HepG2 (cell line): ENCODE measurements around the gene UCK2. TPM values are rescaled to one million over a fixed set of nuclear protein-coding genes. Genes with fewer than 3 reads are reported as not detected.

Experiments used
- AGO1 ChIP-seq: fragments of 200-400 bp; formaldehyde crosslinking; IDR thresholded peaks from 2 replicates; pipeline ENCODE4 v1.6.1; 2017; ENCODE audit warnings: mild to moderate bottlenecking, low read depth, low read length, moderate library complexity; ENCODE audit not compliant: poor library complexity, severe bottlenecking
- BRCA1 ChIP-seq: sonication (generic); formaldehyde crosslinking; IDR thresholded peaks from 2 replicates; pipeline ENCODE4 v1.4.0; 2020; ENCODE audit warnings: missing genetic modification reagents
- CBX2 ChIP-seq, 2 experiments: fragments of 200-600 bp in 1 of 2; sonication (generic); formaldehyde crosslinking in 1 of 2; IDR thresholded peaks; 2 replicates each; pipeline versions ENCODE4 v1.7.0 to v1.8.1; 2018 to 2022; ENCODE audit warnings: low read depth in 2 of 2, low read length in 1 of 2, mild to moderate bottlenecking in 1 of 2, missing genetic modification reagents in 1 of 2
- CCAR2 ChIP-seq: fragments of 200-400 bp; formaldehyde crosslinking; optimal IDR thresholded peaks from 2 replicates; pipeline ENCODE3; 2018; ENCODE audit warnings: low read depth, mild to moderate bottlenecking, low read length, moderate library complexity
- ERF ChIP-seq: IDR thresholded peaks from 2 replicates; pipeline ENCODE4 v1.6.1; 2018; ENCODE audit warnings: missing biosample characterization, missing genetic modification reagents
- FOXP1 ChIP-seq, 2 experiments: fragments of 450-650 bp in 1 of 2; IDR thresholded peaks; 2 replicates each; pipeline ENCODE4 v1.6.1; 2017 to 2018; ENCODE audit warnings: antibody characterized with exemption in 1 of 2
- HIC2 ChIP-seq: sonication (generic); formaldehyde crosslinking; IDR thresholded peaks from 2 replicates; pipeline ENCODE4 v1.9.0; 2022; ENCODE audit warnings: low read depth, missing genetic modification reagents
- HMG20A ChIP-seq: IDR thresholded peaks from 2 replicates; pipeline ENCODE4 v1.6.1; 2016; ENCODE audit warnings: borderline replicate concordance
- HNRNPLL ChIP-seq: fragments of 200-400 bp; formaldehyde crosslinking; IDR thresholded peaks from 2 replicates; pipeline ENCODE4 v1.6.1; 2017; ENCODE audit warnings: mild to moderate bottlenecking, low read depth, low read length; ENCODE audit not compliant: poor library complexity, severe bottlenecking
- IKZF1 ChIP-seq: fragments of 450-650 bp; IDR thresholded peaks from 2 replicates; pipeline ENCODE4 v1.7.1; 2016
- ISX ChIP-seq: sonication (generic); formaldehyde crosslinking; conservative IDR thresholded peaks from 2 replicates; pipeline ENCODE4 v1.5.0; 2020; ENCODE audit warnings: missing genetic modification reagents
- KAT2B ChIP-seq: fragments of 150-350 bp; IDR thresholded peaks from 2 replicates; pipeline ENCODE4 v1.6.1; 2014; ENCODE audit warnings: low read depth, low read length, borderline replicate concordance
- MED13 ChIP-seq: sonication (generic); formaldehyde crosslinking; IDR thresholded peaks from 2 replicates; pipeline ENCODE4 v1.5.0; 2020; ENCODE audit warnings: missing genetic modification reagents
- MTF2 ChIP-seq: sonication (generic); formaldehyde crosslinking; IDR thresholded peaks from 2 replicates; pipeline ENCODE4 v1.5.0; 2020; ENCODE audit warnings: missing genetic modification reagents, borderline replicate concordance
- PAXIP1 ChIP-seq: sonication (generic); formaldehyde crosslinking; conservative IDR thresholded peaks from 2 replicates; pipeline ENCODE4 v1.4.0; 2020; ENCODE audit warnings: mild to moderate bottlenecking, missing genetic modification reagents, moderate library complexity
- THRA ChIP-seq: sonication (generic); formaldehyde crosslinking; IDR thresholded peaks from 2 replicates; pipeline ENCODE4 v1.4.0; 2020; ENCODE audit warnings: missing genetic modification reagents, borderline replicate concordance
- XRCC5 ChIP-seq: fragments of 200-400 bp; formaldehyde crosslinking; optimal IDR thresholded peaks from 2 replicates; pipeline ENCODE3; 2017; ENCODE audit warnings: mild to moderate bottlenecking, low read length
- ZFY ChIP-seq: sonication (generic); formaldehyde crosslinking; IDR thresholded peaks from 2 replicates; pipeline ENCODE4 v1.4.0; 2020; ENCODE audit warnings: missing genetic modification reagents
- ZNF124 ChIP-seq: sonication (generic); formaldehyde crosslinking; IDR thresholded peaks from 2 replicates; pipeline ENCODE4 v1.4.0; 2020; ENCODE audit warnings: missing genetic modification reagents
- ZNF136 ChIP-seq: sonication (generic); formaldehyde crosslinking; IDR thresholded peaks from 2 replicates; pipeline ENCODE4 v1.8.1; 2022; ENCODE audit warnings: low read depth, mild to moderate bottlenecking, moderate library complexity, missing genetic modification reagents
- ZNF263 ChIP-seq: sonication (generic); formaldehyde crosslinking; IDR thresholded peaks from 2 replicates; pipeline ENCODE4 v1.4.0; 2020; ENCODE audit warnings: missing genetic modification reagents
- ZNF367 ChIP-seq: sonication (generic); formaldehyde crosslinking; IDR thresholded peaks from 2 replicates; pipeline ENCODE4 v1.4.0; 2020; ENCODE audit warnings: missing genetic modification reagents, borderline replicate concordance
- ZNF547 ChIP-seq: sonication (generic); formaldehyde crosslinking; IDR thresholded peaks from 2 replicates; pipeline ENCODE4 v1.5.1; 2020; ENCODE audit warnings: mild to moderate bottlenecking, missing genetic modification reagents
- ZNF567 ChIP-seq: sonication (generic); formaldehyde crosslinking; IDR thresholded peaks from 2 replicates; pipeline ENCODE4 v1.8.1; 2023; ENCODE audit warnings: mild to moderate bottlenecking, missing genetic modification reagents, borderline replicate concordance
- ZNF788 ChIP-seq: sonication (generic); formaldehyde crosslinking; IDR thresholded peaks from 2 replicates; pipeline ENCODE4 v1.5.0; 2020; ENCODE audit warnings: mild to moderate bottlenecking, missing genetic modification reagents, borderline replicate concordance
- polyA plus RNA-seq, 8 experiments: library from polyadenylated mRNA; depleted of rRNA in 3 of 8; stranded (reverse) in 7 of 8; unstranded in 1 of 8; fragments of >200 nt; fragmentation: Illumina TruSeq in 4 of 8; extraction: Trizol in 4 of 8; gene quantifications; 2 replicates each; pipeline versions ENCODE4 v1.2.1 to v1.2.3, GENCODE V29; 2011 to 2016; ENCODE audit warnings: low read depth in 4 of 8, missing spikeins in 1 of 8, mixed read lengths in 1 of 8; ENCODE audit not compliant: insufficient read depth in 1 of 8
- total RNA-seq, 5 experiments: library from RNA; depleted of rRNA; stranded (reverse); fragments of >200 nt; fragmentation: Illumina TruSeq; extraction: Trizol; gene quantifications; 2 replicates each; pipeline ENCODE4 v1.2.3, GENCODE V29; 2016; ENCODE audit warnings: low read depth in 1 of 5

Gene UCK2
- total and polyA plus RNA-seq, 2 of the 13 experiments (the other 11 are each of a cell fraction or from before 2014, with no cell fraction given): 64.3 to 78.0 TPM

- TF ChIP-seq THRA (CRISPR knock-in tag) (no peak), IKZF1 (no peak), HNRNPLL (no peak), MTF2 (CRISPR knock-in tag) (no peak), ZNF367 (no peak), FOXP1 (IDR thresholded peaks at IDR 0.05) (no peak), FOXP1 (CRISPR knock-in tag; IDR thresholded peaks at IDR 0.05) (peak; percentile 80; the same call in 1 of the 2 replicates), ERF (CRISPR knock-in tag) (no peak), ZNF788 (CRISPR knock-in tag) (no peak), ZNF547 (CRISPR knock-in tag) (no peak), CCAR2 (no peak), ZNF136 (0 out of 2 replicates have a peak, but pooled peaks have one; percentile 58), XRCC5 (peak; percentile 16), ZNF263 (CRISPR knock-in tag) (no peak), CBX2 (IDR thresholded peaks at IDR 0.05; ENCODE audit: low read depth, low read length) (no peak), CBX2 (CRISPR knock-in tag; IDR thresholded peaks at IDR 0.05; ENCODE audit: low read depth) (no peak), BRCA1 (CRISPR knock-in tag) (peak; percentile 79; the same call in 1 of the 2 replicates), PAXIP1 (CRISPR knock-in tag) (peak; percentile 70), HIC2 (CRISPR knock-in tag) (no peak), MED13 (CRISPR knock-in tag) (no peak), HMG20A (CRISPR knock-in tag) (no peak), ISX (CRISPR knock-in tag) (no peak), ZNF567 (no peak), ZNF124 (CRISPR knock-in tag) (no peak), ZFY (CRISPR knock-in tag) (peak; percentile 38), AGO1 (no peak), KAT2B (no peak)
Measured at GRCh38 chr1:165884690-165885304, 57.4 kb downstream of the UCK2 start (continued).
